Upper lobe of left lung (tissue), 4 donors: ENCODE data around the gene RNF224.

ENCODE experiments used
- CTCF ChIP-seq, 6 experiments: fragments of 450-650 bp in 4 of 6; fragments of 200-600 bp in 2 of 6; sonication (generic) in 2 of 6; IDR thresholded peaks; one replicate each; pipeline ENCODE4 v1.5.1; 2016 to 2019; ENCODE audit warnings: antibody characterized with exemption in 6 of 6
- POLR2A ChIP-seq, 4 donors: fragments of 450-650 bp; IDR thresholded peaks; one replicate each; pipeline ENCODE4 v1.5.1; 2016 to 2017; ENCODE audit warnings: antibody characterized with exemption in 4 of 4, mild to moderate bottlenecking in 2 of 4

- TF ChIP-seq POLR2A (IDR thresholded peaks at IDR 0.05) (no peak), CTCF (IDR thresholded peaks at IDR 0.05) (no peak)
Observed at GRCh38 chr9:137189297-137190295, 37.7 kb upstream of the RNF224 start.
